Cerebellar cortex (tissue), 1 donor: ENCODE measurements around the gene MRPL40.

ENCODE experiments used
- DNase-seq: peaks from one replicate; pipeline ENCODE4 v3.0.0-alpha.2; 2015; ENCODE audit warnings: low spot score

MRPL40 gene

GRCh38 chr22:19483481-19484244 is 51.3 kb downstream of the MRPL40 start:
- no peak for DNase-seq
